NOMO-1 (cell line): ENCODE measurements around the gene NOL3.

ENCODE experiments used
- DNase-seq, 2 experiments: peaks; one replicate each; lab custom pipeline; 2025; ENCODE audit not compliant: unreplicated experiment in 2 of 2; lab: John Stamatoyannopoulos, UW

NOL3 gene

DNA sequence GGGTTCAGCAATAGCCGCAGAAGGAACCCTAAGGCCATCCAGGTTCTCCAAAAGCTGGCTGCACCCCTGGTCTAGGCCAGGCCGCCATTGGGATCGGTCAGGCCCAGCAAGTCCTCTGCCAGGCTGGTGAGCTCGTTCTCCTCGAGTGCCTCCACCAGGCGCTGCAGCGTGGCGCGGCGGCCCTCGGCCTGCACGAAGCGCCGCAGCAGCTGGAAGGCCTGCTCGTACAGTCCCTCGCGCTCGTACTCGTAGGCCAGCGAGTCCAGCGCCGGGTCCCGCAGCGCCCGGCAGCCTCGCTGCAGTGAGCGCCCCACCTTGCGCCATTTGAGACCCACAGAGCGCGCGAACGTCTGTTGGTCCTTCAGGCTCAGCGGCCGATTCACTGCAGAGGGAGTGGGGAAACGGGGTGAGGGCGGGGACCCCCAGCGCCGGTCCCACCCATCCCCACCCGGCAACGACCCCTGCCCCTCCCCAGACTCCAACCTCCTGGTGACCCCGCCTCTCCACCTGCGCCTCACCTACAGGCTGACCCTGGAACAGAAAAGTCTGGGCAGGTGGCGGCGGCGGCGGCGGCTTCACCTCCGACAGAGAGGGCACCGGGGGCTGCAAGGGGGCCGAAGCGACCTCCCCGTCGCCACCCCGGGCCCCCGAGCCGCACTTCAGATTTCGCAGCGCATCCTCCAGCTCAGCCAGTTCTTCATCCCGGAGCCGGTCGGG, 15.6 kb upstream of the NOL3 start:
- DNase-seq: no peak

DNA sequence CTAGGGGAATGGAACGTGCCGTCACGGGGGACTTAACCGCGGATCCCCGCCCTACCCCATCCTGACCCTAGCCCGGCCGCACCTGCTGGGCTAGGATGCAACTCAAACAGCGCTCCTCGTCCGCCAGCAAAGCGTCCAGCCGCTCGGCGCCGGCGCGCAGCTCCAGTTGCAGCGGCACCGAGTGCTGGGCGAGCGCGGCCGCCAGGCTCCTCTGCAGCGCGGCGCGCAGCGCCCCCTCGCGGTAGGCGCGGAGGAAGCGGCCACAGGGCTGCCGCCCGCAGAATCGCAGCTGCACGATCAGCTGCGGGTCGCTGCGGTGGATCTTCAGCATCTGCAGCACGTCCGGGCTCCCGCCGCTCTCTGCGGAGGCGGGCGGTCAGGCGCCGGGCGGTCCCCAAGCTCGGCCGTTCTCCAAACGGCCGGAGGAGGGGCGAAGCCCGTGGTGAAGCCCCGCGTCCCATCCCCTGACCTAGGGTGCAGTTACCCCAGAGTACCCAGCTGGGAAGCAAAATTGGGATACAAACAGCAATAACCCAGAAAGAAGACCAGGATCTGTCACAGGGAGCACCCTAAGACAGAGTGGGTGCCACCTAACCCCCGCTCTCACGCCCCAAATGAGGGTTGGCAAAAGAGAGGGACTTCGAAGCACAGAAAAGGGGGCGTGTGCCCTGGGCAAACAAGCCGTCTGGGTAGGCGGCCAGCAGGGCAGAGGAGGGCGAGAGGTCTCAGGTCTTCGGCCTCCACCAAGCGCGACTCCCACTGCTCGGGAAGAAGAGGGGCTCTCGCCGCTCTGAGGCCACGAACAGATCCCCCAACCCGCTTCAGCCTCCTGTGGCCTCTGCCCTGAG, 14.8 kb upstream of the NOL3 start:
- DNase-seq: peak; percentile 67 to 75

DNA sequence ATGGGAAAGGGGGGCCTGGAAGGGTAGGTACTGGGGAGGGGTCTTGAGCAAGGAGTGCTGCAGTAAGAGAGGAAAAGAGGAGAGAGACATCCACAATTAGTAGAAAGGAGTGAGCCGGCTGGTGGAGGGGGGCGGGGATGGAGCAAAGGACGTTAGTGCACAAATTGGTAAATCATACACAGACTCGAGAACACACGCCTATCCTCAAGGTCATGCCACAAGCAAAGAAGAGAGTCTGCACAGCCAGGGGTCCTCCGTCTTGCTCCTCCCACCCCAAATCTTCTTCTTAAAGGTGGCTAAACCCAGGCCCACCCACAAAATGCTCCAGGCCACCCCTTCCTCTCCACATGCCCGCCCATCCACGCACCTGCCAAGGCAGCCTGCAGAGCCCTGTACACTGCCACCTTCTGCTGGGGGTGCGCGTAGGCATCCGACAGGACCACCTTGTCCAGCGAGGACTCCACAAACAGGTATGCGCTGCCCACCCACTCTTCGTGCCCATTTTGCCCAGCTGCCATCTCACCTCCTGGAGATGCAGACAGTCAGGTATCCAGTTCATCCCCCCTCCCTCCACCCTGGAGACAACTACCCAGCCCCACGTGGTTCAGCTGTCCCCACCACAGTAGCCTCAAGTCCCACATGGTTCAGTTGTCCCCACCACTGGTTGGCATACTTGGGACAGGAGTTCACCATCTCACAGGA, 14.0 kb upstream of the NOL3 start:
- no peak for DNase-seq

DNA sequence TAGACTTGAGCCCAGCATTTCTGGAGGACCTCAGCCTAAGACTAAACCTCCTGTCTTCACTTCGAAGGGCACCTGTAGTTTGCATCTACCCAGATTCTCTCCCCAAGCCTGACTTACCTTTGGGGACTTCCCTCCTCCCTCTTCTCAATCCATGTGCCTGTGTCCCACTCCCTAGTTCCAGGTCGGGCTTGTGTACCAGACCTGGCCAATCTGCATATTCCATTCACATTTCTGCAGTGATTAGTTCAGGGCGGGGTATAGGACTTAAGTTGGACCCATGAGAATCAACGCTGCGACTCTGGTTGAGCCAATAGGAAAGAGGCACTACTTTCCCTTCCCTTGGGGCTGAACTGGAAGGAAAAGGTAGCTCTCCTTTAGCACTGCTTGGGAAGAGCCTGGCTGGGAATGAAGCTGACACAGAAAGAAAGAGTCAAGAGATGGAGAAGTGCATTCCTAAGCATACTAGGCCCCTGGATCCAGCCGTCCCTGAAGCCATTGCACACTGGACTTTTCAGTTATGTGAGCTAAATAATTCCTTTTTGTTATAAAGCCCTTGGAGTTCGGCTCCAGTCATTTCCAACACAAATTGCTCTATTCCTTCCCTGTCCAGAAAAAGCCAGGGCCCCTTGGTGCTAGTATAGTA, 13.1 kb upstream of the NOL3 start:
- DNase-seq: no peak

DNA sequence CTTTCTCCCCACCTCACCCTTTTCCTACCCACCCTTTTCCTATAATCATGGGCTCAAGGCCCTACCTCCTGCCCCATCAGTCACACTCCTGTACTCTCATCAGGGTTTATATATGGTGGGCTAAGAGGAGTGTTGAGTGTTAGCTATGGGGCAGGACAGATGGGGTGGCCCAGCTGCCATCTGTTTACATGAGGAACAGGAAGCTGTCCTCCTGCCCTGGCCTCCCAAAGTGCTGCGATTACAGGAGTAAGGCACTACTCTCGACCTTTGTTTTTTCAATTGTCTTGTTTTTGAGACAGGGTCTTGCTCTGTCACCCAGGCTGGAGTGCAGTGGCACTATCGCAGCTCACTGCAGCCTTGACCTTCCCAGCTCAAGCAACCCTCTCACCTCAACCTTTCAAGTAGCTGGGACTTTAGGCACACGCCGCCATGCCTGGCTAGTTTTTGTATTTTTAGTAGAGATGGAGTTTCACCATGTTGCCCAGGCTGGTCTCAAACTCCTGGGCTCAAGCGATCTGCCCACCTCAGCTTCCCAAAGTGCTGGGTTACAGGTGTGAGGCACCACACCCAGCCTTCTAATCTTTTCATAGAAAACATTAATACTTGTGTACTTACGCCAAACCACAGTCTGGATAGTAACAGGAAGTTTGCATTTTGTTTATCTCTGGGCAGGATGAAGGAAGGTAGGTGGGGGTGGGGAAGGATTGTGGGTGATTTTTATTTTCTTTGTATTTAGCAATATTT, 12.3 kb upstream of the NOL3 start:
- DNase-seq: no peak

DNA sequence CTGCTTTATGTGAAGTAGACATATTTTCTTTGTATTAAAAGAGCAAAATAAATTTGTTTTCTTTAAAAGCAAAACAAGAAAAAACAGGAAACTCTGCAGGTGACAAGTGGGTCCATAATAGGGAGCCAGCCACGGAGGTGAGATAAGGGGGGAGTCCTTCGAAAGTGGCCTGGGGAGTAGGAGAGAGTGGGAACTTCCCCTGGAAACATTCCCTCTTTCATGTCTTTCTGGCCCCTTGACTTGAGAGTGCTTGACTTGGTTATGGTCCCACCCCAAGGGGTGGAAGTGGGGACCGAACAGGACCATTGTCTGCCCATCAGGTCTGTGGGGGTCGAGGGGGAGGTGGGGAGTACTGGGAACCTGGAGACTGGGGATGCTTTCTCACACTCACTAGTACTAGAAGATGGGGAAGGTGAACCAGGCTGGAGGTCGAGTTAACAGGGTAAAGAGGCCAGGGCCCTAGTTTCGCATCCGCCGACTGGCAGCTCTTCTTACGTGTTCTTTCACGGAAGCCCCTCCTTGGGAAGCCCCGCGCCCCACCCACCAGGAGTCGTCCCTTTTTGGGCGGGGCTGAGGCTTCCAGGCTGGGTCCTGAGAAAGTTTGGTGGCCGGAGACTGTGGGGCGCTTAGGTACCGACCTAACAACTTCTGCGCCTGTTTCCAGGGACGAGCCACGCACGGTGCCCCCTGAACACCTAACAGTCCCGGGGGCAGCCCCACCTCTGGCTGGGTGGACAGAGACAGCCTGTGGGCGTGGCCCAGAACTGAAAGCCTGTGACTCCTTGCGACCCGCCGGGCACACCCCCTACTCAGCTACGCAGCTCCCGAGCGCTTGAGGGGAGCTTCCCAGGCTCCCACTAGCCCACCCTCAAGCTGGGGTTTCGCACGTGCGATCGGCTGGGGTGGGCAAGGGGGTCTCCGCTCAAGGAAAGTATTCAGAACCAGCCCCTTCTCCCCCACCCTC, 11.4 kb upstream of the NOL3 start:
- DNase-seq: peak; percentile 61 to 69

DNA sequence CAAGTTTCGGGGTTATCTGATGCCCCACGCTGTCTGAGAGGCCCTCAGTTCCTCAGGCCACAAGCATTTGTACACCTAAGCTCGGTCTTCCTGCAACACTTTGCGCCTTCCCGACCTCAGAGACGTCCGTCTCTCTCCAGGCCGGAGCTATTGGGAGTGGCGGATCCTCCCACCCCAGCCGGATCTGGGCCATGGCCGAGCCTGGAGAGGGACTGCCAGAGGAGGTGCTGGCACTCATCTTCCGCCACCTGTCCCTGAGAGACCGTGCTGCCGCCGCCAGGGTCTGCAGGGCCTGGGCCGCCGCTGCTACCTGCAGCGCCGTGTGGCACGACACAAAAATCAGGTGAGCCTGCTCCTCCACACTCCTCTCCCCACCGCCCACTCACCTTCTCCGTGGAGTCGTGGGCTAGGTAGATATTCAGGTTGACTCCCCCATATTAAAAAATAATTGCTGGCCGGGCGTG, 8.7 kb upstream of the NOL3 start:
- DNase-seq: no peak

DNA sequence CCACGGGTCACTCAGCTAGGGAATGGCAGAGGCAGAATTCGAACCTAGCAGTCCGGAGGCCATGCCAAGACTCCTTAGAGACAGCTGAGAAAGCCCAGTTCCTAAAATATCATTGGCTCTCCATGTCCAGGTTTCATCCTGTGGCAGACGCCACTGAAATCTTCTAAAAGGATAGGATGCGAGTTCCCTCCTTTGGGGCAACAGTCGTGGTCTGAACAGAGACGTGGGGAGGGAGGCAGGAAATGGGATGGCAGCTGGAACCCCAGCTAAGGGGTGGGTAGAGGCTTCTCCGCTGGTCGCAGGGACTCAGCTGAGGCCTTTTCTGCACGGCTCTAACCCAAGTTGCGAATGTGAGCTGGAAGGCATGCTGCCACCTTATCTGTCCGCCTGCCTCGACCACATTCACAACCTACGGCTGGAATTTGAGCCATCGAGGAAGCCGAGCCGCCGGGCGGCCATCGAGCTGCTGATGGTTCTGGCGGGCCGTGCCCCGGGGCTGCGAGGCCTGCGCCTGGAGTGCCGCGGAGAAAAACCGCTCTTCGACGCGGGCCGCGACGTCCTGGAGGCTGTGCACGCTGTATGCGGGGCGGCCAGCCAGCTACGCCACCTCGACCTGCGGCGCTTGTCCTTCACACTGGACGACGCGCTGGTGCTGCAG, 7.7 kb upstream of the NOL3 start:
- no peak for DNase-seq

DNA sequence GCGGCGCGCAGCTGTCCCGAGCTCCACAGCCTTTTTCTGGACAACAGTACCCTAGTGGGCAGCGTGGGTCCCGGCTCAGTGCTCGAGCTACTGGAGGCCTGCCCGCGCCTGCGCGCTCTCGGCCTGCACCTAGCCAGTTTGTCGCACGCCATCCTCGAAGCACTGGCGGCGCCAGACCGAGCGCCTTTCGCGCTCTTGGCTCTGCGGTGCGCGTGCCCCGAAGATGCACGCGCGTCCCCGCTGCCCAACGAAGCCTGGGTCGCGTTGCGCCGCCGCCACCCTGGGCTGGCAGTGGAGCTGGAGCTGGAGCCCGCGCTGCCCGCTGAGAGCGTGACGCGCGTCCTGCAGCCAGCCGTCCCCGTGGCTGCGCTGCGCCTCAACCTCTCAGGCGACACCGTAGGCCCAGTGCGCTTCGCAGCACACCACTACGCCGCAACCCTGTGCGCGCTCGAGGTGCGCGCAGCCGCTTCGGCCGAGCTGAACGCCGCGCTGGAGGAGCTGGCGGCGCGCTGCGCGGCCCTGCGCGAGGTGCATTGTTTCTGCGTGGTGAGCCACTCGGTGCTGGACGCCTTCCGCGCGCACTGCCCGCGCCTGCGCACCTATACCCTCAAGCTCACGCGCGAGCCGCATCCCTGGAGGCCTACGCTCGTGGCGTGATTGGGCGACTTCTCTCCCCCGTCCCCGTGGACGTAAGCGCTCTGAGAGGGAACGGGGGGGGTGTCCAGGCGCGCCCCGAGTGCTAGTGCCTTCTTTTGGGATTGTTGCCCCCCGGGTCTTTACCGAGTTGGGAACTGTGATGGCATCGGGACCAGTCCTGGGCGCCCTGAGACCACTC, 7.0 kb upstream of the NOL3 start:
- no peak for DNase-seq

DNA sequence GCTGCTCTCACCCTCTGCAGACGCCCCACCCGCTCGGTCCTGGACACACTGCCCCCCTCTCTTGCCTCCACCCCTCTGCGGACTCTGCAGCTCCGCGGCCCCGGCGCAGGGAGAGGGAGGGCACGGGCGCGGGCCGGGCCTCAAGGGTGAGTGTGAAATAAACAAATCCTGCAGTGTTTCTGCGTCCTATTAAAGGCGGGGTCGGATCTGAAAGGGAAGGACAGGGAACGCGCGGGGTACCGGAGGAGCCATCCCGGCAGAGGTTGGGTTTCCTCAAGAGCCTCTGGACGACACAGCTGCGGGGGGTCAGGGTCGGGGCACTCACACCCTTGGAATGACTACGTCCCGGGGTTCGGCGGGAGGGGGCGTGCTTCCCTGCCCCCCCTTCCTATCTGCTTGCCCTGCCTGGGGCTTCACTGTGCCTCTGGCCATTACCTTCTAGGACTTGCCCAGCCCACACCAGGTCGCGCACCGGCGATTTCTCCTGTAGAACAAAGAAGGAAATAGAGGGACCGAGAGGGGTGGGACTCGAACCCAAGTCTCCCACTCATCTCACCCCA, 6.3 kb upstream of the NOL3 start:
- no peak for DNase-seq

DNA sequence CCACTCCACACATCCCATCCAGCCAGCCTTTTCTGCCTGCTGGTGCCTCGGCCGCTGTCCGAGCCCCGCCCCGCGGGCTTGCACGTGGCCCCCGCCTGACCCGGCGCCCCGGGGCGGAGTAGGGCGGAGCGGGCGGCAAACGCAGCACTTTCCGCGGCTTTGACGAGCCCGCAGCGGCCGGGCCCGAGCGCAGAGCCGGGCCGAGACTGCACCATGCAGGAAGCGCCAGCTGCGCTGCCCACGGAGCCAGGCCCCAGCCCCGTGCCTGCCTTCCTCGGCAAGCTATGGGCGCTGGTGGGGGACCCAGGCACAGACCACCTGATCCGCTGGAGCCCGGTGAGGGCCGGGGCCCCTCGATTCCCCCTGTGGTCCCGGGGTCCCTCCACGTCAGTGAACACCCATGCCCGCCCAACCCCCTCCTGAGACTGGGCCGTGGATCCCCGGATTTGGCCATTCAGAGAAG, 5.7 kb upstream of the NOL3 start, which contains the start of gene HSF4:
TSS of gene HSF4 (plus strand) at position 147 of the 463 bp plus-strand sequence. CDS start at position 214, 67 bp downstream.
- DNase-seq: no peak

DNA sequence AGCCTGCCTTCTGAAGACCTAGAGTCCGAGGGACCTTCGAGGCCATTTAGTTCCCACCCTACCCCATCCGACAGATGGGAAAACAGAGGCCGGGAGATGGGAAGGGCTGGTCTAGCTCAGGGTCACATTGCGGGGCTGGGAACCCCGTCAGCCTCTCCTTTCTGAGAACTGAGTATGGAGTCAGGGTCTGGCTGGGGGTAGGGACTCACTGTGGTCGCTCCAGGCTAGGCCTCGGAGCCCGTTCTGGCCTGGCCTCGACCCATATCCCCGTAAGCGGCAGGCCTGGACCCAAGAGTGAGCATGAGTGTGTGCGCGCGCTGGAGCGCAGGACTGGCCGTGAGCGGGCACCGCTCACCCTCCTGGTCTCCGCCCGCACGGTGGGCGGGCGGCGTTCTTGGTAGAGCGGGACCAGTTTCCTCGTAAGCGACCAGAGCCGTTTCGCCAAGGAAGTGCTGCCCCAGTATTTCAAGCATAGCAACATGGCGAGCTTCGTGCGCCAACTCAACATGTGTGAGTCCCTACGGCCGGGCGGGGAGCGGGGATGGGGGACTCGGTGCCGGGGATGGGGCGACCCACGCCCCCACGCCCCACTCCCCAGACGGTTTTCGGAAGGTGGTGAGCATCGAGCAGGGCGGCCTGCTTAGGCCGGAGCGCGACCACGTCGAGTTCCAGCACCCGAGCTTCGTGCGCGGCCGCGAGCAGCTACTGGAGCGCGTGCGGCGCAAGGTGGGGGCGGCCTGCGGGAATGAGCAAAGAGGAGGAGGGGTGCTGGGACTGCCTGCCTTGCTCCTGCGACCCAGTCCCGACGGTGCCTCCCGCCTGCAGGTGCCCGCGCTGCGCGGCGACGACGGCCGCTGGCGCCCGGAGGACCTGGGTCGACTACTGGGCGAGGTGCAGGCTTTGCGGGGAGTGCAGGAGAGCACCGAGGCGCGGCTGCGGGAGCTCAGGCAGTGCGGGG, 4.9 kb upstream of the NOL3 start:
- DNase-seq: no peak

DNA sequence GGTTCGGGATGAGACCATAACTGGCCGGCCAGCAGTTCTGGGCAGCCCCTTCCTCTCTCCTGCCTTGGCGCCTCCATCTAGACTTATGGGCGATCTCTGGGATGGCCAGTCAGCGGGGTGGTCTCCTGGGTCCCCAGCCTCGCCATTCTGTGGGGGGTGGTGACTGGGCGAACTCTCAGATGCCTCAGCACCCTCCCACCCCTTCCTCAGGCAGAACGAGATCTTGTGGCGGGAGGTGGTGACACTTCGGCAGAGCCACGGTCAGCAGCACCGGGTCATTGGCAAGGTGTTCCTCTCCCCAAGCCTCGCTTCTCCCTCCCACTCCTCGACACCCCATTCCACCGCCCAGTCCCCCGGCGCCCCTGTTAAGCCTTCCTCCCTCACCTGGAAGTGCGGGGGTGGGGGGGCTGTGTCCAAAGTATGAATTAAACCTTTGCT, 4.2 kb upstream of the NOL3 start:
- DNase-seq: no peak

DNA sequence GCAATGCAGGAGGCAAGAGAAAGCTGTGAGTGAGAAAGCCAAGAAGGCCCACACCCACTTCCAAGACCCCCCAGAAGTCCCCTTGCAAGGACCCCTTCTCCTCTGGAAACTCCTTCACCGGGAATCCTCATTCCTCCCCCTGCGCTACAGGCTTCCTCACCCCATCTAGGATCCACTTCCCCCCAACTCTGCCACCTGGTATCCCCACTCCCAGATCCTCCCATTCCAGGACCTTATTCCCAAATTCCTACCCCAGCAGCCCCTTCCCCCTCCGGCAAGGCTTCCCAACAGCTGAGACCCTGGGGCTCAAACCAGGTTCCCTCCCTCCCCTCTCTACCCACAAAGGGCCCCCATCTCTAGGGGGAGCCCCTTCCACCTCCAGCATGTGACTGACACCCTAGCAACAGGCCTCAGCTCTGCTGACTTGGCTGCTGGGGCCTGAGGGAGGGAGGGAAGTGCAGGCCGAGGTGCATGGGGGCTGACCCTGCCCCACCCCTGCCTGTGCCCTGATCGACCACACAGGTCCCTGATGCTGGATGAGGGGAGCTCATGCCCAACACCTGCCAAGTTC, 3.7 kb upstream of the NOL3 start:
- no peak for DNase-seq

DNA sequence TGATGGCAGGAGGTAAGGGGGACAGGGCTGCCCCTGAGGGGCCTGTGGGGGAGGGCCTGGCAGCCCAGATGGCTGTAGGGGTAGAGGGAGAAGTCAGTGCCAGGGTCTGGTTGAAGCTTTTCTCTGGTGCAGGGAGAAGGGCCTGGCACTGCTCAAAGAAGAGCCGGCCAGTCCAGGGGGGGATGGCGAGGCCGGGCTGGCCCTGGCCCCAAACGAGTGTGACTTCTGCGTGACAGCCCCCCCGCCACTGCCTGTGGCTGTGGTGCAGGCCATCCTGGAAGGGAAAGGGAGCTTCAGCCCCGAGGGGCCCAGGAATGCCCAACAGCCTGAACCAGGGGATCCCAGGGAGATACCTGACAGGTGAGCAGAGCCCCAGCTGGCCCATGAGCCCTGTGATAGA, 2.8 kb upstream of the NOL3 start:
- no peak for DNase-seq

DNA sequence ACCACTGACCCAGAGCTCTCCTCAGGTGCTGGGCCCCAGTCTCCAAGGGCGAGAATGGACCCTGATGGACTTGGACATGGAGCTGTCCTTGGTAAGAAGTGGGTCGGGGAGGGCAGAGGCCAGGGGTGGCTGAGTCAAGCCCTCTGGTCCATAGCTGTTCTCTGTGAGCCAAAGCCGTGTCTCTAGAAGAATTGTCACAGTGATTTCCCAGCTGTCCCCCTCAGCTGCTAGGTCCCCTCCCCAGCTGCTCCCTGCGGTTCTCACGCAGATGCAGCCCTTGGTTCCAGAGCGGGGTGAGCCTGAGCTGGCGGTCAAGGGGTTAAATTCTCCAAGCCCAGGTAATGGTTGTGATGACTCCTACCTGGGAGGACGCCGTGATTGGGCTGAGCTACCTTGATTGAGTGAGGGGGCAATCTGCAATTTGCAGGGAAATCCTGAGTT, 1.3 kb upstream of the NOL3 start:
- DNase-seq: no peak
